H9 (cell line): ENCODE data around the gene ARHGAP24. TPM values are rescaled to one million over a fixed set of nuclear protein-coding genes. Genes with fewer than 3 reads are reported as not detected.

ENCODE experiments used
- DNase-seq: peaks from one replicate; pipeline ENCODE4 v3.0.0-alpha.2; 2017
- H2AFZ ChIP-seq: one replicate; pipeline ENCODE4 v1.6.1; 2013; ENCODE audit warnings: mild to moderate bottlenecking, low read length, control low read depth, moderate library complexity
- H2AK5ac ChIP-seq: 2 replicates; pipeline ENCODE4 v1.6.1; 2013; ENCODE audit warnings: low read length, control low read depth, mixed read lengths; ENCODE audit not compliant: insufficient read length
- H2BK120ac ChIP-seq: one replicate; pipeline ENCODE4 v1.6.1; 2013; ENCODE audit warnings: low read depth, mild to moderate bottlenecking, low read length, control low read depth, inconsistent platforms; ENCODE audit not compliant: poor library complexity, severe bottlenecking
- H2BK12ac ChIP-seq: 2 replicates; pipeline ENCODE4 v1.6.1; 2013; ENCODE audit warnings: low read length, control low read depth, mixed read lengths, low read depth; ENCODE audit not compliant: insufficient read length
- H2BK15ac ChIP-seq: 2 replicates; pipeline ENCODE4 v1.6.1; 2013; ENCODE audit warnings: low read depth, low read length, control low read depth
- H2BK20ac ChIP-seq: one replicate; pipeline ENCODE4 v1.6.1; 2013; ENCODE audit warnings: low read depth, mild to moderate bottlenecking, low read length, control low read depth, inconsistent platforms; ENCODE audit not compliant: poor library complexity, severe bottlenecking
- H2BK5ac ChIP-seq: 2 replicates; pipeline ENCODE4 v1.6.1; 2013; ENCODE audit warnings: low read length, control low read depth, mixed read lengths; ENCODE audit not compliant: insufficient read length
- H3K14ac ChIP-seq: 2 replicates; pipeline ENCODE4 v1.6.1; 2013; ENCODE audit warnings: low read length, control low read depth; ENCODE audit not compliant: insufficient read depth
- H3K18ac ChIP-seq: 2 replicates; pipeline ENCODE4 v1.6.1; 2013; ENCODE audit warnings: low read depth, mild to moderate bottlenecking, mixed read lengths, low read length, control low read depth; ENCODE audit not compliant: insufficient read length
- H3K23ac ChIP-seq: 2 replicates; pipeline ENCODE4 v1.6.1; 2013; ENCODE audit warnings: low read length, control low read depth, mixed read lengths, low read depth; ENCODE audit not compliant: insufficient read length
- H3K23me2 ChIP-seq: 2 replicates; pipeline ENCODE4 v1.6.1; 2013; ENCODE audit warnings: low read depth, mild to moderate bottlenecking, mixed read lengths, low read length, control low read depth; ENCODE audit not compliant: insufficient read length, poor library complexity, severe bottlenecking
- H3K27ac ChIP-seq: 2 replicates; pipeline ENCODE4 v1.5.1; 2013; ENCODE audit warnings: low read length, control low read depth, mixed read lengths, low read depth; ENCODE audit not compliant: insufficient read length
- H3K27me3 ChIP-seq: 2 replicates; pipeline ENCODE4 v1.6.1; 2013; ENCODE audit warnings: low read length, control low read depth, inconsistent platforms; ENCODE audit not compliant: insufficient read depth
- H3K4ac ChIP-seq: 2 replicates; pipeline ENCODE4 v1.6.1; 2013; ENCODE audit warnings: low read depth, mild to moderate bottlenecking, control low read depth, inconsistent platforms, low read length, moderate library complexity
- H3K4me1 ChIP-seq: 2 replicates; pipeline ENCODE4 v1.6.1; 2013; ENCODE audit warnings: low read length, control low read depth, inconsistent platforms; ENCODE audit not compliant: insufficient read depth
- H3K4me2 ChIP-seq: 2 replicates; pipeline ENCODE4 v1.6.1; 2013; ENCODE audit warnings: low read length, control low read depth, mixed read lengths; ENCODE audit not compliant: insufficient read length, insufficient read depth
- H3K56ac ChIP-seq: 2 replicates; pipeline ENCODE4 v1.6.1; 2013; ENCODE audit warnings: low read depth, mild to moderate bottlenecking, mixed read lengths, low read length, control low read depth; ENCODE audit not compliant: insufficient read length
- H3K79me1 ChIP-seq: 2 replicates; pipeline ENCODE4 v1.6.1; 2013; ENCODE audit warnings: low read depth, mild to moderate bottlenecking, moderate library complexity, low read length, control low read depth, inconsistent platforms; ENCODE audit not compliant: insufficient read depth, poor library complexity, severe bottlenecking
- H3K79me2 ChIP-seq: 2 replicates; pipeline ENCODE4 v1.6.1; 2013; ENCODE audit warnings: low read length, control low read depth, inconsistent platforms; ENCODE audit not compliant: insufficient read depth
- H3K9ac ChIP-seq: 2 replicates; pipeline ENCODE4 v1.6.1; 2013; ENCODE audit warnings: low read length, control low read depth, mixed read lengths; ENCODE audit not compliant: insufficient read length; ENCODE audit errors: extremely low read depth
- H3K9me3 ChIP-seq: one replicate; pipeline ENCODE4 v1.6.1; 2013; ENCODE audit warnings: low read depth, low read length, inconsistent platforms; ENCODE audit not compliant: control insufficient read depth
- H3T11ph ChIP-seq: one replicate; pipeline ENCODE4 v1.6.1; 2013; ENCODE audit warnings: mild to moderate bottlenecking, low read length, control low read depth, inconsistent platforms
- H4K20me1 ChIP-seq: one replicate; pipeline ENCODE4 v1.6.1; 2013; ENCODE audit not compliant: control insufficient read depth, insufficient read length, insufficient read depth
- H4K5ac ChIP-seq: 2 replicates; pipeline ENCODE4 v1.6.1; 2013; ENCODE audit warnings: low read depth, mild to moderate bottlenecking, mixed read lengths, low read length, control low read depth; ENCODE audit not compliant: insufficient read length
- H4K8ac ChIP-seq: replicated peaks from 2 replicates; pipeline ENCODE4 v1.6.1; 2013; ENCODE audit warnings: low read length, control low read depth, mixed read lengths, low read depth; ENCODE audit not compliant: insufficient read length
- H4K91ac ChIP-seq: 2 replicates; pipeline ENCODE4 v1.6.1; 2013; ENCODE audit warnings: low read depth, mild to moderate bottlenecking, moderate library complexity, mixed read lengths, low read length, control low read depth; ENCODE audit not compliant: insufficient read length
- H3K27ac Mint-ChIP-seq, 3 experiments: 2 replicates in 2 of 3; 3 replicates in 1 of 3; pipeline ENCODE4 v1.8.0; 2020 to 2021; ENCODE audit warnings: mixed read lengths in 3 of 3, mild to moderate bottlenecking in 1 of 3, moderate library complexity in 1 of 3
- H3K27me3 Mint-ChIP-seq: 2 replicates; pipeline ENCODE4 v1.8.0; 2021; ENCODE audit warnings: low read depth, mild to moderate bottlenecking, moderate library complexity, mixed read lengths
- H3K36me3 Mint-ChIP-seq, 3 experiments: 2 replicates in 2 of 3; 3 replicates in 1 of 3; pipeline ENCODE4 v1.8.0; 2020 to 2021; ENCODE audit warnings: low read depth in 3 of 3, mixed read lengths in 3 of 3; ENCODE audit not compliant: insufficient read depth in 1 of 3
- H3K4me1 Mint-ChIP-seq, 2 experiments: 2 replicates each; pipeline ENCODE4 v1.8.0; 2020; ENCODE audit warnings: mixed read lengths in 2 of 2
- H3K4me3 Mint-ChIP-seq, 2 experiments: 2 replicates in 1 of 2; 3 replicates in 1 of 2; pipeline ENCODE4 v1.8.0; 2020 to 2021; ENCODE audit warnings: mild to moderate bottlenecking in 2 of 2, mixed read lengths in 2 of 2, moderate library complexity in 1 of 2
- H3K9me3 Mint-ChIP-seq, 2 experiments: 2 replicates in 1 of 2; 3 replicates in 1 of 2; pipeline ENCODE4 v1.8.0; 2020; ENCODE audit warnings: mild to moderate bottlenecking in 2 of 2, mixed read lengths in 2 of 2, moderate library complexity in 1 of 2
- WGBS: extraction: QIAGEN DNeasy Blood & Tissue Kit; methylation state at CpG from one replicate; pipeline ENCODE4 v1.1.7; 2013; ENCODE audit warnings: missing lambda C conversion rate, low lambda C conversion rate, mixed read lengths; ENCODE audit not compliant: insufficient read length; ENCODE audit errors: extremely low coverage; 5-methylcytosine and 5-hydroxymethylcytosine counted together
- total RNA-seq: library from RNA; stranded (reverse); gene quantifications from 2 replicates; pipeline ENCODE4 v1.2.1, GENCODE V29; 2021
- TF ChIP-seq, protein P1 (sequence below): fragments of 200-600 bp; sonication (generic); conservative IDR thresholded peaks from 3 replicates; pipeline ENCODE4 v1.8.0; 2021; ENCODE audit warnings: antibody characterized with exemption, mild to moderate bottlenecking

The ARHGAP24 gene
- total RNA-seq, 1 experiment from 2014 or later = 0.37 TPM

DNA sequence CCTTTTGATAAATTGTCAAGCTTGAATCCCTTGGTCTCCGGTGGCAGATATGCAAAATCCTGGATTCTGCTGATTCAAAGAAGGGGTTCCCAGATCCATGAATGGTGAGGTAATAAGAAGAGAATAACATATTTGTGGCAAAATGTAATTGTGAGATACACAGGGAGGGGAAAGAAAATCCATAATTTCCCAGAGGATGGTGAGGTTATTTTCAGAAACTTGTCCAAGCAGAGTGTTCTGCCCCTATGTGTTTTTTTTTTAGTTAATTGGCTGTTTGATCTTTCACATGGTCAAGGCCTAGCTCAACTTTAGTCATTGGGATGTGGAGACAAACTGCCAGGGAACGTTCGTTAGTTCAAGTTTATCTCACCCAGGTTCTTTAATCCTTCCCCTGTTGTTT is 476.1 kb downstream of the ARHGAP24 start:
- H3K23me2 ChIP-seq = no peaks in the 10 kb centered on the region
- no peak overlapping the region for H4K91ac ChIP-seq
- H3K14ac ChIP-seq = no peak overlapping the region
- H3K79me2 ChIP-seq = no peaks in the 10 kb centered on the region
- H2BK120ac ChIP-seq = no peak overlapping the region
- no peak overlapping the region for H4K5ac ChIP-seq
- no peak overlapping the region for H3T11ph ChIP-seq
- no peak overlapping the region for H3K4me2 ChIP-seq
- no peaks in the 10 kb centered on the region for H4K20me1 ChIP-seq
- H3K4ac ChIP-seq = no peak overlapping the region
- H3K27ac ChIP-seq = no peak overlapping the region
- H3K9ac ChIP-seq = no peak overlapping the region
- no peaks in the 10 kb centered on the region for H3K9me3 ChIP-seq
- no peak overlapping the region for H2BK15ac ChIP-seq
- DNase-seq = no peak
- no peaks in the 10 kb centered on the region for H3K27me3 ChIP-seq
- Mint-ChIP-seq H3K4me1 (peaks cover 18 to 34% of the 10 kb centered on the region in 2 experiments), H3K36me3 (no peaks in the 10 kb centered on the region), H3K9me3 (no peaks in the 10 kb centered on the region), H3K27me3 (no peaks in the 10 kb centered on the region), H3K27ac (no peak overlapping the region), H3K4me3 (no peak overlapping the region)
- no peak overlapping the region for H2BK12ac ChIP-seq
- no peak overlapping the region for H4K8ac ChIP-seq
- no peak overlapping the region for H2BK20ac ChIP-seq
- H3K4me1 ChIP-seq = no peaks in the 10 kb centered on the region
- no peak overlapping the region for H2AFZ ChIP-seq
- H2BK5ac ChIP-seq = no peak overlapping the region
- no peaks in the 10 kb centered on the region for H3K79me1 ChIP-seq
- no peak overlapping the region for H3K23ac ChIP-seq
- H3K18ac ChIP-seq = no peak overlapping the region
- H3K56ac ChIP-seq = no peak overlapping the region
- WGBS = no CpG with 5 or more reads among the region's 3 CpGs
- TF ChIP-seq, protein P1, sequence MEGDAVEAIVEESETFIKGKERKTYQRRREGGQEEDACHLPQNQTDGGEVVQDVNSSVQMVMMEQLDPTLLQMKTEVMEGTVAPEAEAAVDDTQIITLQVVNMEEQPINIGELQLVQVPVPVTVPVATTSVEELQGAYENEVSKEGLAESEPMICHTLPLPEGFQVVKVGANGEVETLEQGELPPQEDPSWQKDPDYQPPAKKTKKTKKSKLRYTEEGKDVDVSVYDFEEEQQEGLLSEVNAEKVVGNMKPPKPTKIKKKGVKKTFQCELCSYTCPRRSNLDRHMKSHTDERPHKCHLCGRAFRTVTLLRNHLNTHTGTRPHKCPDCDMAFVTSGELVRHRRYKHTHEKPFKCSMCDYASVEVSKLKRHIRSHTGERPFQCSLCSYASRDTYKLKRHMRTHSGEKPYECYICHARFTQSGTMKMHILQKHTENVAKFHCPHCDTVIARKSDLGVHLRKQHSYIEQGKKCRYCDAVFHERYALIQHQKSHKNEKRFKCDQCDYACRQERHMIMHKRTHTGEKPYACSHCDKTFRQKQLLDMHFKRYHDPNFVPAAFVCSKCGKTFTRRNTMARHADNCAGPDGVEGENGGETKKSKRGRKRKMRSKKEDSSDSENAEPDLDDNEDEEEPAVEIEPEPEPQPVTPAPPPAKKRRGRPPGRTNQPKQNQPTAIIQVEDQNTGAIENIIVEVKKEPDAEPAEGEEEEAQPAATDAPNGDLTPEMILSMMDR = no peak
- no peak overlapping the region for H2AK5ac ChIP-seq
